Glutamatergic neuron (in vitro differentiated cells): ENCODE data around the gene ZNF276. TPM values are rescaled to one million over a fixed set of nuclear protein-coding genes. Genes with fewer than 3 reads are reported as not detected.

Source experiments
- DNase-seq: peaks from one replicate; pipeline ENCODE4 v3.0.0; 2022
- H3K27ac Mint-ChIP-seq: one replicate; pipeline ENCODE4 v1.8.0; 2020; ENCODE audit warnings: mild to moderate bottlenecking, mixed read lengths, inconsistent platforms; ENCODE audit not compliant: unreplicated experiment
- H3K27me3 Mint-ChIP-seq: one replicate; pipeline ENCODE4 v1.8.0; 2020; ENCODE audit warnings: mild to moderate bottlenecking, moderate library complexity, mixed read lengths, inconsistent platforms; ENCODE audit not compliant: unreplicated experiment
- H3K36me3 Mint-ChIP-seq: one replicate; pipeline ENCODE4 v1.8.0; 2020; ENCODE audit warnings: mild to moderate bottlenecking, mixed read lengths, inconsistent platforms; ENCODE audit not compliant: unreplicated experiment
- H3K4me1 Mint-ChIP-seq: one replicate; pipeline ENCODE4 v1.8.0; 2020; ENCODE audit warnings: mild to moderate bottlenecking, low read depth, mixed read lengths, inconsistent platforms; ENCODE audit not compliant: unreplicated experiment
- H3K4me3 Mint-ChIP-seq: one replicate; pipeline ENCODE4 v1.8.0; 2020; ENCODE audit warnings: mild to moderate bottlenecking, mixed read lengths, inconsistent platforms; ENCODE audit not compliant: unreplicated experiment
- H3K9me3 Mint-ChIP-seq: one replicate; pipeline ENCODE4 v1.8.0; 2020; ENCODE audit warnings: mild to moderate bottlenecking, moderate library complexity, mixed read lengths, inconsistent platforms; ENCODE audit not compliant: unreplicated experiment
- CTCF ChIP-seq: fragments of 200-600 bp; sonication (generic); IDR thresholded peaks from one replicate; pipeline ENCODE4 v1.5.0; 2021; ENCODE audit not compliant: partially characterized antibody, unreplicated experiment
- total RNA-seq: library from RNA; stranded (reverse); fragmentation: NEBNext Ultra II Directional; extraction: Animal tissue kit (Norgen Biotek cat#: 25700); gene quantifications from one replicate; pipeline ENCODE4 v1.2.1, GENCODE V29; 2021; ENCODE audit not compliant: unreplicated experiment

The ZNF276 gene
- total RNA-seq, 1 donor from 2014 or later = 20.8 TPM

DNA sequence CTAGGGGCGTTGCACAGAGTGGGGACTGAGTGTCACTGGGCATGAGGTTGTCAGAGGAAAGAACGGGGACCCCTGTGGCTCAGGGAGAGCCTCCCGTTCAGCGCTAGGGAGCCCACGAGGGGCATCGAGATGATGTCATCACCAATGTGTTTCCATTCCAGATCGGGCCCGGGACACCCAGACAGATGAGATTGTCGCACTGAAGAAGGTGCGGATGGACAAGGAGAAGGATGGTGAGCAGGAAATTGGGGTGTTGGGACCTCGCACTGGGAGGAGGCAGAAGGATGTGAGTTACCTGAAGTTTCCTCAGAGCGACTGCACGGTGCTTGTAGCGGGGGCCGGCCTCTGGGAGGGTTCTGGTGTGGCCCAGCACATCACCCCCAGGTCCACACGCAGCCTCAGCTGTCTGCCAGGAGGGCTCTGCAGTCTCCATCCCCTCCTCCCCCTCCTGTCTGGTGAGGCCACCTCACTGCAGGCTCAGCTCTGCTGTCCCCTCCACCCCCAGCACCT is 30.9 kb upstream of the ZNF276 start:
- Mint-ChIP-seq H3K9me3 (peaks cover 11% of the 10 kb centered on the region), H3K27me3 (peaks cover 12% of the 10 kb centered on the region), H3K27ac (no peak overlapping the region), H3K36me3 (no peaks in the 10 kb centered on the region), H3K4me1 (peaks cover 7% of the 10 kb centered on the region), H3K4me3 (no peak overlapping the region)
- DNase-seq = no peak
- TF ChIP-seq CTCF = no peak

DNA sequence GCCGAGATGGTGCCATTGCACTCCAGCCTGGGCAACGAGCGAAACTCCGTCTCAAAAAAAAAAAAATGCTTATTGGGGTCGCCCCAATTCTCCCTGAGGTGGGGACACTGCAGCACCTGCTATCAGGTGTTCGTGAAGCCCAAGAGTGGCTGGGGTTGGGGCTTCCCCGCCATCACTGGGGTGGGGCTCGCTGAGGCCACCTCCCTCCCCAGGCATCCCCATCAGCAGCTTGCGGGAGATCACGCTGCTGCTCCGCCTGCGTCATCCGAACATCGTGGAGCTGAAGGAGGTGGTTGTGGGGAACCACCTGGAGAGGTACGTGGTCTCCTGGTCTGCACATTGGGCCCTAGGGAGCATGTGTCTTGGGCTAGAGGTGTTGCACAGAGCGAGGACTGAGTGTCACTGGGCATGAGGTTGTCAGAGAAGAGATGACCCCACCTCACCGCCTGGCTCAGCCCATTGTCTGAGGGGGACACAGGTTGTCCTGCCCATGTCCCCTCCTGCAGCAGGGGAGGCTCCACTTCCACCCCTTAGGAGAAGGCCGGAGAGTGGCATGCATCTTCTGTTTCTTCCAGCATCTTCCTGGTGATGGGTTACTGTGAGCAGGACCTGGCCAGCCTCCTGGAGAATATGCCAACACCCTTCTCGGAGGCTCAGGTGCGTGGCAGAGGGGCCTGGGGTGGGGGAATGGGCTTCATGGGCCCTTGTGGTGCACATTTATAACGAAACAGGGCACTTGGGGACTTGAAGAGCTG is 29.9 kb upstream of the ZNF276 start:
- DNase-seq = no peak
- peaks cover 12% of the 10 kb centered on the region for H3K27me3 Mint-ChIP-seq
- no peak overlapping the region for H3K27ac Mint-ChIP-seq
- H3K36me3 Mint-ChIP-seq = no peaks in the 10 kb centered on the region
- peaks cover 7% of the 10 kb centered on the region for H3K4me1 Mint-ChIP-seq
- no peak for TF ChIP-seq CTCF
- H3K9me3 Mint-ChIP-seq = peaks cover 11% of the 10 kb centered on the region
- H3K4me3 Mint-ChIP-seq = no peak overlapping the region

DNA sequence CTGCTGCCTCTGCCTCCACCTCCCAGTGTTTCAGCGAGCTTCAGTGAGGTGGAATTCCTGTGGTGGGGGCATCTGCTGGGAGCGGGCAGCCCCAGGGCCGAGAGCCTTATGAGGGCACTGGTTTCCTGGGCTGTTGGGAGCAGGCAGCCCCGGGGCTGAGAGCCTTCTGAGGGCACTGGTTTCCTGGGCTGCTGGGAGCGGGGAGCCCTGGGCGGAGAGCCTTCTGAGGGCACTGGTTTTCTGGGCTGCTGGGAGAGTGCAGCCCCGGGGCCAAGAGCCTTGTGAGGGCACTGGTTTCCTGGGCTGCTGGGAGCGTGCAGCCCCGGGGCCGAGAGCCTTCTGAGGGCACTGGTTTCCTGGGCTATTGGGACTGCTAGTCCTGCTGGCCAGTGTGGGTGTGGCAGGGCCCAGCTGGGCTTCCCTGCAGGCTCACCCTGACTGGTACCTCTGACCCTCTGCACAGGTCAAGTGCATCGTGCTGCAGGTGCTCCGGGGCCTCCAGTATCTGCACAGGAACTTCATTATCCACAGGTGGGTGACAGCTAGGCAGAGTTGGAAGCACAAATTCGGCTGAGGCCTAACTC is 29.3 kb upstream of the ZNF276 start:
- H3K4me3 Mint-ChIP-seq = no peak overlapping the region
- H3K4me1 Mint-ChIP-seq = peaks cover 7% of the 10 kb centered on the region
- no peaks in the 10 kb centered on the region for H3K36me3 Mint-ChIP-seq
- no peak overlapping the region for H3K27ac Mint-ChIP-seq
- TF ChIP-seq CTCF = no peak
- H3K27me3 Mint-ChIP-seq = peaks cover 12% of the 10 kb centered on the region
- peaks cover 11% of the 10 kb centered on the region for H3K9me3 Mint-ChIP-seq
- no peak for DNase-seq

DNA sequence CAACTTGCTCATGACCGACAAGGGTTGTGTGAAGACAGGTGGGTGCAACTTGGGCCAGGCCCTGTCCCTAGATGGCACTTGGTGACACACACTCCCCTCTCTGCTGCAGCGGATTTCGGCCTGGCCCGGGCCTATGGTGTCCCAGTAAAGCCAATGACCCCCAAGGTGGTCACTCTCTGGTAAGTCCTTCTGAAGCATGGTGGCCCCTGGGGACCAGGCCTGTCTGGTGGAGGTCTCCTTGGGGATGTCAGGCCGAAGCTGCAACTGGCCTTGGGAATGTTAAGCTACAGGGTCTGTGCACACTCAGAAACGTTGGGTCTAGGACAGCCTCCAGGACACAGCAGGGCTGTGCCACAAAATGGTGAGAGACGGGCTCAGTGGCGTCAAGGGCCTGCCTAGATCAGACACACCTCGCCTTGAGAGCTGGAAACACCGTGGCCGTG is 28.0 kb upstream of the ZNF276 start:
- no peak for DNase-seq
- no peak for TF ChIP-seq CTCF
- H3K27me3 Mint-ChIP-seq = peaks cover 8% of the 10 kb centered on the region
- no peak overlapping the region for H3K27ac Mint-ChIP-seq
- peaks cover 2% of the 10 kb centered on the region for H3K4me1 Mint-ChIP-seq
- H3K36me3 Mint-ChIP-seq = no peaks in the 10 kb centered on the region
- H3K4me3 Mint-ChIP-seq = no peak overlapping the region
- H3K9me3 Mint-ChIP-seq = peaks cover 5% of the 10 kb centered on the region
